NCI-H1436 (cell line): ENCODE data around the gene WNT4.

Experiments
- DNase-seq: peaks from one replicate; lab custom pipeline; 2025; lab: John Stamatoyannopoulos, UW

Gene WNT4

GRCh38 chr1:22129501-22130117 is 13.3 kb downstream of the WNT4 start:
- no peak for DNase-seq

DNA sequence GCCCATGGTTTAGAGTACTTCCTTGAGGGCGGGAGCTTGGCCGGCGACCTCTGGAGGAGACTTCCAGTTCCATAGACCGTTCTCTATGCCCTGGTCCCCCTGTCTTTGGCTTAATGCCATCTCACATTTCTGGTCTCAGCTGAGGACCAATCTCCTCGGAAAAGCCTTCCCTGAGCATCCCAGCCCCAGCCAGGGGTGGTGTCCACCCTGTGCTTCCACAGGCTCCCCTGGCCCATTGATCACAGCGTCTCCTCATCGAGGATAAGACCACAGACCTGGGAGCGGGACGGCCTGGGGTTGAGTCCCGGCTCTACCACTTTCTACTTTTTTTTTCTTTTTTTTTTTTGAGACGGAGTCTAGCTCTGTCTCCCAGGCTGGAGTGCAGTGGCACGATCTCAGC is 14.5 kb downstream of the WNT4 start:
- no peak for DNase-seq

GRCh38 chr1:22127731-22128130 is 15.2 kb downstream of the WNT4 start:
- DNase-seq: no peak

DNA sequence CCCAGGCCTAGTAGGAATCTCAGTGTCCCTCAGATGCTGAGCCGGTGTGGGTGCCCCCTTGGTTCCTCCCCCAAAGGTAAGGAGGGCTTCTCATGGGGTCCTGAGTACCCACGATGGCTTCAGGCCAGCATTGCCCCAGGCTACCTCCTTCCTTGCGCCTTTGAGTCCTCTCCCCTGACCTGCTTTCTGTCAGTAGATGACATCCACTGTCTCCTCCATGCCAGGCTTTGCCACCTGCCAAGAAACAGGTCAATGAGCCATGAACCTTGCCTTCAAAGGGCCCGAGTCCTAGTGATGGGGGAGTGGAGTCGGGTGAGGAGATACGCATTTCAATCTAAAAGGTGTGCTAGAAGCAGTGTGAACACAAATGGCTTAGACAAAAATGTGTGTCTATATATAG is 15.6 kb downstream of the WNT4 start:
- DNase-seq: no peak

DNA sequence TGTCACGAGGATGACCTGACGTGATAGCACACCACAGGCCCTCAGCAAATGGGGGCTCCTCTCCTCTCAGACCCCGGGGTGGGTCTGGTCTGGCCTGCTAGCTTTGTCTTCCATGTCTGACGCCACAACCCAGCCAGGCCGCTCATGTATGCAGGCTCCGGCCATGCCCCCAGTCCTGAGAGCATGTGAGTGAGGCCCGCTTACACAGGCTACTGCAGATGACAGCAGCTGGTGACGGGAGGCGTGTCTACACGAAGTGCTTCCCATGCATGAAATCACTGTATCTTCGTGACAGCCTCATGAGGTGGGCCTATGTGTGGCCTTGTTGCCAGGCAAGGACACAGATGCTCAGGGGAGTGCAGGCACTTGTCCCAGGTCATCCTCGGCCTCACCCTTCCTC is 16.4 kb downstream of the WNT4 start:
- no peak for DNase-seq

DNA sequence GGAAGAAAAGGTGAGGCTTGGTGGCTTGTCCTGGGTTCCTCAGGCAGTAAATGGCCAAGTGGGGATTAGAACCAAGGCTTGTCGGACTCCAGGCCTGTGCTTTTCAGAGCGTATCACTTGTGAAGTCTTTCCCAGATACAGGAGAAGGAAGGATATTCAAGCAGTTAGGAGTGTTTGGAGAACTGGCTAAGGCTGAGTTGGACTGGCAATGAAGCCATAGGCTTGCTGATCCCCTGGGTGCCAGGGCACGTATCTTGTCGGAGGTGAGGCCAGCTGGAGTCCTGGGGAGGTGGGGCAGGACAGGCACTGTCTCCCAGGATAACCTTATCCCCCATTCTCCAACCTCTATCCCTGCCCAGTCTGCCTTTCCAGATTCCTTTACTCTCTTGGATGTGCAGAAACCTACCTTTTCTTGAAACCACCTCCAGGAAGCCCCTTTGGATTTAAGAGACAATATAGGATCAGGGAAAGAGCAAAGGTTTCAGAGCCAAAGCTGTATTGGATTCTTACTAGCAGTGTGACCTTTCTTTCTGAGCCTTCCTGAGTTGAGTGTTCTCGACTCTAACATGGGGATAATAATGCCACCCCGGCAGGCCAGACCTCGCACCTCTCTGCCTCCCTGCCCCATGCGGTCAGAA is 18.2 kb downstream of the WNT4 start:
- no peak for DNase-seq

GRCh38 chr1:22123901-22124404 is 18.9 kb downstream of the WNT4 start:
- DNase-seq: no peak

DNA sequence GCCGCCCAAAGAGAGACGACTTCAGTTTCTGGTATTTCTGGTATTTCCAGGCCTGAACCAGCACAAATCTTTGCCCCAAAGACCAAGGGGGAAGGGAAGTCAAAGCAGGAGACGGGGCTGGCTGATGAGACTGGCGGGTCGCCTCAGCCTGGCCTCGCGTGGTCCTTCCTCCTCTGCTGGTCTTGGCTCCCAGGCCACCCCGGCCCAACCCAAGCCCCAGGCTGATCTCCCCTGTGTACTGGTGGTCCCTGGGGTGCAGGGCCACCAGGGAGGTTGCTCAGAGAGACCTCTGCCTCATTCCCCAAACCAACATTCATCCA is 19.9 kb downstream of the WNT4 start:
- no peak for DNase-seq

DNA sequence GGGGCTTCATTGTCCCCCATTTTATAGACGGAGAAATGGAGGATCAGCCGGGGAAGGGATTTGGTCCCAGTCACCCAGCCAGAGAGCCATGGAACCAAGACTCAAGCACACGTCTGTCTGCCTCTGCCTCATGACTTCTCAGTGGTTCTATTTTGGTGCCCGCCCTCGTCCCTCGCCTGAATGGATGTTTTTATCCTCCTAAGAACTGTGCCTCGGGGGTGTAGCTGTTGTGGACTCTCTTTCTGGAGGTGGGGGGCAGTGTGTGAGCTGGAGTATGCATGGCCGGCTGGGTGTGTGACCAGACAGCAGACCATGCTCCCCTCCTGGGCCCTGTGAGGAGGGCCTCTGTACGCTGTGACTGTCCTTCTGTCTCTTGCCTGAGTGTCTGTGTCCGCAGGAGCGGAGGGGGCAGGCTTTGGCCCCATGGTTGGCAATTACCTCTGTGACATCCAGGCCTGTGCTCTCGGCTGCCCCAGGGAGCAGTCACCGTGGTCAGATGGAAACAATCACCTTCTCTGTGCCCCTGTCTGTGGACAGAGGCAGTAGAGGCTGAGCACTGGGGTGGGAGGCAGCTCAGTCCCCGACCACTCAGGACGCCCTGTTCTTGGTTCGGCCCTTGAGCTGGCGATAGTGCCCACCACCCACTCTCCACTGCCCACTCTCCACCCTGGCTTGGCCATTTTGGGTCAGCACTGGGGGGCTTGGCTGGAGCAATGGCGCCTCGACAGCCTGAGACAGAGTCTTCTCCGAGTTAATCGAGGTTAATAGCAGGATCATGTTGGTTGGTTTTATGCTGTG is 20.4 kb downstream of the WNT4 start:
- DNase-seq: no peak

DNA sequence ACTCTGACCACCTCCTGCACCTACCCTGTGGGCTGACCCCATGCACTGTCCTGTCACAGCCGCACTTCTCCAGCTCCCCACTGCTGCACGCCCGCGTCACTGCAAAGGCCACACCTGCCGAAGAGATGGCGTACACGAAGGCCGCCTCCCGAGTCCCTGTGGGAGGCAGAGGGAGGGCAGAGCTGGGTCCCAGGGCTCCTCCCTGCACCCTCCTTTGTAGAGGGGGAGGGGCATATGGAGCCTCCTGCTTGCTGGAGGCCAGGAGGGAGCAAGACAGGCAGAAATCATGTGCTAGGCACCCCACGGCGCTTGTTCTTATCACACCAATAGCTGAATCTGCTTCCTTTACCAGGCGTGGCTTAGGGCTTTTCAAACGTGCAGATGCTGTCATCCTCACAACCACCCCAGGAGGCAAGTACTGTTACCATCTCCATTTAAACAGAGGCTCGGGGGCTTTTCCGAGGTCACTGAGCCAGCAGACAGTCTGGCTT is 21.4 kb downstream of the WNT4 start:
- peak; percentile 71 for DNase-seq

GRCh38 chr1:22120469-22120790 is 22.5 kb downstream of the WNT4 start:
- DNase-seq: no peak

DNA sequence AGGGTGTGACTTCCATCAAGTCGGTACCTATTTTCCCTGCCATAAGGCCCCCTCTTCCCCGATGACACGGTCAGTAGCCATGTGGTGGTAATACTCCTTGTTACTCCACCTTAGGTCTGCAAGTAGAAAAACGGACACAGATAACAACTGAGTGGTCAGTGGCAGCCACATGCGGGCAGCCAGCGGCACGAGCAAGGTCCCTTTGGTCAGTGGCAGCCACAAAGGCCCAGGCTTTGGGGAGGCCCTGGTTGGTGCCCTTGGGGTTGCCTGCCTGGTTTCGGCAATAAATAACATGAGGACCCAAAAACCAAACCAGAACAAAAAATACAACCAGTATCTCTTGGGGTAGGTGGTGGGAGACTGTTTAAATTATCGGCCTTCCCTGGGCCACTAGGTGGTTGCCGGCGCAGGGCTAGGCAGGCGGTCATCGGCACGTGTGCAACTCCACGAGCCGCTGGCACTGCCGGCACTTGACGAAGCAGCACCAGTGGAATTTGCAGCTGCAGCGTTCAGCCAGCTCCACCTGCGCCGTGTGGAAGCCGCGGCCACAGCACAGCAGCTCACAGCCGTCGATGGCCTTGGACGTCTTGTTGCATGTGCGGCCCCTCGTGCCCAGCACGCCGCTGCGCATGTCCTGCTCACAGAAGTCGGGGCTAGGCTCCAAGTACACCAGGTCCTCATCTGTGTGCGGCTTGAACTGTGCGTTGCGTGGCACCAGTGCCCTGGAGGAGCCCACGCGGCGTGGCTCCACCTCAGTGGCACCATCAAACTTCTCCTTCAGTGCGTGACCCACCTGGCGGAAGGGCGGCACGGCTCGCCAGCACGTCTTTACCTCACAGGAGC is 23.1 kb downstream of the WNT4 start:
- DNase-seq: no peak

DNA sequence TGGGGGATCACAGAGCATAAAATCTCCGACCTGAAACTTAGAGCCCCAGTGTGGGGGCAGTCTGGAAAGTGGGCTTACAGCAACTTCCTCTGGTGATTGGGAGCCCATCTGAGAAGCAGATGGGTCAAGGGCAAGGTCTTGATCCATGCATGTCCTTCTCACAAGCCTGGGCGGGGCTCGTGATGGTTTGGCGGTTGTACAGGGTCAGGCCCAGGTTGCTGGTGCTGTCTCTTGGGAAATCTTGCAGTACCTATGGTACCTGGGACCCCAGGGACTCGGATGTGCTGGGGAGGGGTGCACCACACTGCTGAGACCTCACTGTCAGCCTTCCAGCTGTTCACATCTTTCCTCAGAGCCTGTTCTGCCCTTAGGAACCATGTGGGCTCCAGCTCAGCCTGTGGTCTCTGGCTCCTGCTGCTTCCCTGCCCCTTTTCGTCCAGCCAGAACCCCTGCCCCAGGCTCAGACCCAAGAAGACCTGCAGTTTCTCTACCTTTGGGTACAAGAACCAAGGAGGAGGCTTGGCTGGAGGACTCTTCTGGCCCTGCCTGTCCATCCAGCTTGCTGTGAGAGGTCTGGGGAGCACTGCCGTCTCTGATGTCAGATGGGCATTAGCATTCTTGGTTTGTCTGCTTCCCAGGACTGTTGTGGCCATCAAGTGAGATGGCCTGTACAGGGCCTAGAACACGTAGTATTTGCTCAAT is 24.5 kb downstream of the WNT4 start:
- DNase-seq: no peak

DNA sequence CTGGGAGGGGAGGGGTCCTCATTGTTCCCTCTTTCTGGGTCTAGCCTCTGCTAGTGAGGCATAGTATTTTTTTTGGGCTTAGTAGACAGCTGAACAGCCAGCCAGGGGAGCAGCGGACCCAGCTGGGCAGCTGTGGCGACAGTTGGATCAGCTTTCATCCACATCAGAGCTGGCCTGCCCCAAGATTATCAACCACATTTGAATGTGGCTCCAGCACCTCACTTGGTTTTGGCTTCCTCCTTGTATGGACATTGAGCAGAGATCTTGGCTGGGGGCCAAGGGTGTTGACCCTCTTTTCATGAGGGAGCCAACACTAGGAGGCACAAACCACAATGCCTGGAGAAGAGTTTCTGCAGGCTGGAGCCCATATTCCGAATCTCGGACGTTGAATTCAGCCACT is 25.0 kb downstream of the WNT4 start:
- DNase-seq: no peak

GRCh38 chr1:22117238-22117637 is 25.7 kb downstream of the WNT4 start:
- DNase-seq: no peak

GRCh38 chr1:22115286-22115685 is 27.6 kb downstream of the WNT4 start:
- no peak for DNase-seq

- no peak for DNase-seq
These were observed 28.5 kb downstream of the WNT4 start for GRCh38 chr1:22114083-22115012.

DNA sequence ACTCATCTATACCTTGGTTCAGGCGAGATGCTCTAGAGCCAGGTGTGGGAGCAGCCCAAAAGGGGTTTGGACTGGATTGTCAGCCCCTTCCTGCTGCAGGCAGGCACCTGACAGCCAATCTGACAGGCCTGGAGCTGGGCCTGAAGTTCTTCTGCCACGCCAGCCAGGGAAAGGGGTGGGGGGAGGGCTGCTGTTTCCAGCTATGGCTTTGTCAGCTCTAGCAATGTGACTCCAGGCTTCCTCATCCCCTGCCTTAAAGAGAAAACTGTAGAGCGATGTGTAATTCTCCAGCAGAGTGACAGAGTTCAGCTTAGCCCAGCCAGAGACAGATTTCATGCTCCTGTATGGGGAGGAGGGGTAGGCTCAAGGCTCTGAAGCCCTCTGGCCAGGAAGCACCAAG is 30.3 kb downstream of the WNT4 start:
- no peak for DNase-seq

DNA sequence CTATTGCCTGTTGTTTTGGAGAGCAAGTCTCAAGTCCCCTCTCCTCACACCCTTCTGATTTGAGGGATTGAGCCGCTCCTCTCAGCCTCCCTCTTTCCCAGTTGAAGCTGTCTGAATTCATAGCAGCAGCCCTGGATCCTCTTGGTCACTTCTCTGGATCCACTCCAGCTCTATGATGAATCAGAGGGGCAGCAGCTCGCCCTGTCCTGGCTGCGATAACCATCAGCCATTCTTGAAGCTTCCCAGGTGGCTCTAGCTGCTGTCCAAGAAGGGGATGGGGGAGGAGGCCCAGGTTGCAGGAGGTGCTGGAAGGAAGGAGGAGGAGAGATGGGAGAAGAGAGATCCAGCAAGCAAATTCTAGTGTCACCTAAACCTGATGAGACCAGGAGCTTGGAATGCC is 31.3 kb downstream of the WNT4 start:
- DNase-seq: no peak

DNA sequence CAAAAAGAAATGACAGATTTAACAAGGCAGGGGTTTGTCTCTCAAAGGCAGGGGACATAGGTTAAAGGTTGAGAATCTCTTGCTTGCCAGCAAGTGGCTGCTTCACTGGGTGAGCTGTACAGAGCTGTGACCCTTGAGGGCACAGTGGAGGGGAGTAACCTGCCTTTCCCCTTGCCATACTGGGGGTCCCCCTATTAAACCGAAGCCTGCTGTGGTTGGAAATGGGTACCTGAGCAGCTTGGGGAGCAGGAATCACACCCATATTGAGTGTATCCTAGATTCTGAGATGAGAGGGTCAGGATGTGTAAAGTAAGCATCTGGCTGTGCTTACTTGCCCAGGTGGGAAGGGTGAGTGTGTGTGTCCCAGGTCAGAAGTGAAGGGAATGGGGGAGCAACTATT is 31.8 kb downstream of the WNT4 start:
- no peak for DNase-seq

DNA sequence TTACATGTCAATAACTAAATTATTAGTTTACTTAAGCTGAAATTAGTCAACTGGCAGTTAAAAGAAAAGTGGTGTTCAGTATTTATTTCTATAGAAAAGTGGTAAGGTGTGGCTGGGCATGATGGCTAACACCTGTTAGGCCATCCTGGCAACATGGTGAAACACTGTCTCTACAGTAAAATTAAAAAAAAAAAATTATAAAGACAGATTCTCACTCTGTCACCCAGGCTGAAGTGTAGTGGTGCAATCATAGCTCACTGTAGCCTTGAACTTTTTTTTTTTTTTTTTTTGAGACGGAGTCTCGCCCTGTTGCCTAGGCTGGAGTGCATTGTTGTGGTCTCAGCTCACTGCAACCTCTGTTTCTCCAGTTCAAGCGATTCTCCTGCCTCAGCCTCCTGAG is 32.9 kb downstream of the WNT4 start:
- no peak for DNase-seq
